ENCODE measurements around the gene NLK.

GRCh38 chr17:28119560-28119959, 77.1 kb downstream of the NLK start:
- TF ChIP-seq, protein P1, sequence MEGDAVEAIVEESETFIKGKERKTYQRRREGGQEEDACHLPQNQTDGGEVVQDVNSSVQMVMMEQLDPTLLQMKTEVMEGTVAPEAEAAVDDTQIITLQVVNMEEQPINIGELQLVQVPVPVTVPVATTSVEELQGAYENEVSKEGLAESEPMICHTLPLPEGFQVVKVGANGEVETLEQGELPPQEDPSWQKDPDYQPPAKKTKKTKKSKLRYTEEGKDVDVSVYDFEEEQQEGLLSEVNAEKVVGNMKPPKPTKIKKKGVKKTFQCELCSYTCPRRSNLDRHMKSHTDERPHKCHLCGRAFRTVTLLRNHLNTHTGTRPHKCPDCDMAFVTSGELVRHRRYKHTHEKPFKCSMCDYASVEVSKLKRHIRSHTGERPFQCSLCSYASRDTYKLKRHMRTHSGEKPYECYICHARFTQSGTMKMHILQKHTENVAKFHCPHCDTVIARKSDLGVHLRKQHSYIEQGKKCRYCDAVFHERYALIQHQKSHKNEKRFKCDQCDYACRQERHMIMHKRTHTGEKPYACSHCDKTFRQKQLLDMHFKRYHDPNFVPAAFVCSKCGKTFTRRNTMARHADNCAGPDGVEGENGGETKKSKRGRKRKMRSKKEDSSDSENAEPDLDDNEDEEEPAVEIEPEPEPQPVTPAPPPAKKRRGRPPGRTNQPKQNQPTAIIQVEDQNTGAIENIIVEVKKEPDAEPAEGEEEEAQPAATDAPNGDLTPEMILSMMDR (conservative IDR thresholded peaks at IDR 0.05; ENCODE audit: low read length), result no peak
- TF ChIP-seq EZH2phosphoT487 (IDR thresholded peaks at IDR 0.05; ENCODE audit: borderline replicate concordance), result no peak

Data from Loucy (cell line).